ENCODE data around the gene POU4F1. TPM values are rescaled to one million over a fixed set of nuclear protein-coding genes. Genes with fewer than 3 reads are reported as not detected.

Gene POU4F1
- total and polyA plus RNA-seq, 2 experiments from 2014 or later = not detected

GRCh38 chr13:78638216-78638615, 34.9 kb upstream of the POU4F1 start:
- Histone ChIP-seq H3K36me3 (ENCODE audit: low read depth) (peaks cover 30% of the 10 kb centered on the region), H3K4me1 (ENCODE audit: insufficient read depth) (no peaks in the 10 kb centered on the region), H3K79me2 (ENCODE audit: insufficient read depth) (peaks cover 6% of the 10 kb centered on the region; the same call in 1 of the 2 replicates), H3K4me3 (no peak overlapping the region), H3K9me2 (ENCODE audit: insufficient read depth) (no peaks in the 10 kb centered on the region), H4K20me1 (ENCODE audit: insufficient read depth) (no peaks in the 10 kb centered on the region), H3F3A (ENCODE audit: insufficient read depth) (no peaks in the 10 kb centered on the region), H3K27me3 (replicated peaks; ENCODE audit: insufficient read depth) (no peaks in the 10 kb centered on the region), H2AFZ (no peak overlapping the region), H3K9ac (no peak overlapping the region), H3K27ac (no peak overlapping the region), H3K9me3 (ENCODE audit: low read depth) (no peaks in the 10 kb centered on the region), H3K4me2 (ENCODE audit: unreplicated experiment) (no peak overlapping the region)
- no peak for TF ChIP-seq EZH2phosphoT487 (IDR thresholded peaks at IDR 0.05; ENCODE audit: insufficient read depth, low read depth)
- TF ChIP-seq EZH2 (IDR thresholded peaks at IDR 0.05; ENCODE audit: insufficient read depth, poor library complexity, severe bottlenecking) = no peak
- in situ Hi-C loops (cut with MboI) = no loop called here
- no peak for DNase-seq
- WGBS, 2 experiments (ENCODE audit: low coverage in 1 of 2, low lambda C conversion rate in 2 of 2, missing lambda C conversion rate in 2 of 2) = 95 to 96% methylated on average over 4 of the region's 4 CpGs

- Histone ChIP-seq H3K79me2 (ENCODE audit: insufficient read depth) (no peaks in the 10 kb centered on the region), H2AFZ (no peak overlapping the region), H3K9me3 (ENCODE audit: low read depth) (no peaks in the 10 kb centered on the region), H3K4me1 (ENCODE audit: insufficient read depth) (no peaks in the 10 kb centered on the region), H4K20me1 (ENCODE audit: insufficient read depth) (no peaks in the 10 kb centered on the region), H3K9ac (no peak overlapping the region), H3K36me3 (ENCODE audit: low read depth) (peaks cover 37% of the 10 kb centered on the region), H3K4me3 (no peak overlapping the region), H3K9me2 (ENCODE audit: insufficient read depth) (no peaks in the 10 kb centered on the region), H3K27ac (no peak overlapping the region), H3F3A (ENCODE audit: insufficient read depth) (no peaks in the 10 kb centered on the region), H3K4me2 (ENCODE audit: unreplicated experiment) (no peak overlapping the region), H3K27me3 (replicated peaks; ENCODE audit: insufficient read depth) (no peaks in the 10 kb centered on the region)
- TF ChIP-seq EZH2phosphoT487 (IDR thresholded peaks at IDR 0.05; ENCODE audit: insufficient read depth, low read depth) (no peak), EZH2 (IDR thresholded peaks at IDR 0.05; ENCODE audit: insufficient read depth, poor library complexity, severe bottlenecking) (no peak)
- in situ Hi-C loops (cut with MboI) = no loop called here
- no peak for DNase-seq
Measured at GRCh38 chr13:78636495-78636894, 33.1 kb upstream of the POU4F1 start.

- no peak overlapping the region for H3K9ac ChIP-seq
- in situ Hi-C loops (cut with MboI) = no loop called here
- no peaks in the 10 kb centered on the region for H3K27me3 ChIP-seq (replicated peaks; ENCODE audit: insufficient read depth)
- no peak overlapping the region for H3K27ac ChIP-seq
- no peaks in the 10 kb centered on the region for H4K20me1 ChIP-seq (ENCODE audit: insufficient read depth)
- H2AFZ ChIP-seq = no peak overlapping the region
- H3K4me1 ChIP-seq (ENCODE audit: insufficient read depth) = no peaks in the 10 kb centered on the region
- H3K79me2 ChIP-seq (ENCODE audit: insufficient read depth) = no peaks in the 10 kb centered on the region
- WGBS, 2 experiments (ENCODE audit: low coverage in 1 of 2, low lambda C conversion rate in 2 of 2, missing lambda C conversion rate in 2 of 2) = 72 to 74% methylated on average over 4 of the region's 4 CpGs
- DNase-seq = no peak
- H3K36me3 ChIP-seq (ENCODE audit: low read depth) = peaks cover 20% of the 10 kb centered on the region
- no peaks in the 10 kb centered on the region for H3F3A ChIP-seq (ENCODE audit: insufficient read depth)
- TF ChIP-seq EZH2phosphoT487 (IDR thresholded peaks at IDR 0.05; ENCODE audit: insufficient read depth, low read depth) (no peak), EZH2 (IDR thresholded peaks at IDR 0.05; ENCODE audit: insufficient read depth, poor library complexity, severe bottlenecking) (no peak)
- H3K9me2 ChIP-seq (ENCODE audit: insufficient read depth) = no peaks in the 10 kb centered on the region
- no peaks in the 10 kb centered on the region for H3K9me3 ChIP-seq (ENCODE audit: low read depth)
- H3K4me3 ChIP-seq = no peak overlapping the region
- no peak overlapping the region for H3K4me2 ChIP-seq (ENCODE audit: unreplicated experiment)
Measured at GRCh38 chr13:78632996-78633395, 29.6 kb upstream of the POU4F1 start.

GRCh38 chr13:78631077-78631476, 27.7 kb upstream of the POU4F1 start:
- peaks cover 19% of the 10 kb centered on the region for H3K36me3 ChIP-seq (ENCODE audit: low read depth)

GRCh38 chr13:78630511-78630910, 27.2 kb upstream of the POU4F1 start:
- H2AFZ ChIP-seq = no peak overlapping the region
- in situ Hi-C loops (cut with MboI) = no loop called here
- H4K20me1 ChIP-seq (ENCODE audit: insufficient read depth) = no peaks in the 10 kb centered on the region
- no peaks in the 10 kb centered on the region for H3K79me2 ChIP-seq (ENCODE audit: insufficient read depth)
- no peaks in the 10 kb centered on the region for H3K4me1 ChIP-seq (ENCODE audit: insufficient read depth)
- H3K9me2 ChIP-seq (ENCODE audit: insufficient read depth) = no peaks in the 10 kb centered on the region
- H3K4me2 ChIP-seq (ENCODE audit: unreplicated experiment) = no peak overlapping the region
- H3K9ac ChIP-seq = no peak overlapping the region
- H3K27ac ChIP-seq = no peak overlapping the region
- DNase-seq = no peak
- WGBS, 2 experiments (ENCODE audit: low coverage in 1 of 2, low lambda C conversion rate in 2 of 2, missing lambda C conversion rate in 2 of 2) = 93 to 100% methylated on average over 1 of the region's 1 CpG
- no peaks in the 10 kb centered on the region for H3F3A ChIP-seq (ENCODE audit: insufficient read depth)
- TF ChIP-seq EZH2 (IDR thresholded peaks at IDR 0.05; ENCODE audit: insufficient read depth, poor library complexity, severe bottlenecking) (no peak), EZH2phosphoT487 (IDR thresholded peaks at IDR 0.05; ENCODE audit: insufficient read depth, low read depth) (no peak)
- H3K9me3 ChIP-seq (ENCODE audit: low read depth) = no peaks in the 10 kb centered on the region
- no peak overlapping the region for H3K4me3 ChIP-seq
- H3K36me3 ChIP-seq (ENCODE audit: low read depth) = peaks cover 20% of the 10 kb centered on the region
- no peaks in the 10 kb centered on the region for H3K27me3 ChIP-seq (replicated peaks; ENCODE audit: insufficient read depth)

More at GRCh38 chr13:78631077-78631476, 27.7 kb upstream of the POU4F1 start:
- Histone ChIP-seq H3K9me2 (ENCODE audit: insufficient read depth) (no peaks in the 10 kb centered on the region), H3K9ac (no peak overlapping the region), H3K4me1 (ENCODE audit: insufficient read depth) (no peaks in the 10 kb centered on the region), H3K9me3 (ENCODE audit: low read depth) (no peaks in the 10 kb centered on the region), H3K27me3 (replicated peaks; ENCODE audit: insufficient read depth) (no peaks in the 10 kb centered on the region), H3K79me2 (ENCODE audit: insufficient read depth) (no peaks in the 10 kb centered on the region), H3K4me3 (no peak overlapping the region), H4K20me1 (ENCODE audit: insufficient read depth) (no peaks in the 10 kb centered on the region), H2AFZ (no peak overlapping the region), H3K27ac (no peak overlapping the region), H3K4me2 (ENCODE audit: unreplicated experiment) (no peak overlapping the region), H3F3A (ENCODE audit: insufficient read depth) (no peaks in the 10 kb centered on the region)
- in situ Hi-C loops (cut with MboI) = no loop called here
- no peak for TF ChIP-seq EZH2phosphoT487 (IDR thresholded peaks at IDR 0.05; ENCODE audit: insufficient read depth, low read depth)
- TF ChIP-seq EZH2 (IDR thresholded peaks at IDR 0.05; ENCODE audit: insufficient read depth, poor library complexity, severe bottlenecking) = no peak
- WGBS, 2 experiments (ENCODE audit: low coverage in 1 of 2, low lambda C conversion rate in 2 of 2, missing lambda C conversion rate in 2 of 2) = 98 to 100% methylated on average over 1 of the region's 1 CpG
- no peak for DNase-seq

Data from GM23248 (cell line).